Suprapubic skin (tissue), 4 donors: ENCODE data around the gene CLDN20.

Experiments used
- POLR2A ChIP-seq, 2 donors: fragments of 450-650 bp; IDR thresholded peaks; one replicate each; pipeline ENCODE4 v1.6.1; 2017; ENCODE audit warnings: antibody characterized with exemption in 2 of 2, mild to moderate bottlenecking in 2 of 2, moderate library complexity in 2 of 2
- POLR2AphosphoS5 ChIP-seq, 3 donors: sonication (generic); formaldehyde crosslinking; IDR thresholded peaks; one replicate each; pipeline ENCODE4 v1.6.1; 2017; ENCODE audit warnings: antibody characterized with exemption in 3 of 3
- TF ChIP-seq, protein P1 (sequence below), 2 donors: fragments of 200-600 bp in 1 of 2; fragments of 450-650 bp in 1 of 2; sonication (generic) in 1 of 2; IDR thresholded peaks; one replicate each; pipeline ENCODE4 v1.5.1; 2016 to 2019; ENCODE audit warnings: antibody characterized with exemption in 2 of 2, mild to moderate bottlenecking in 1 of 2, moderate library complexity in 1 of 2

DNA sequence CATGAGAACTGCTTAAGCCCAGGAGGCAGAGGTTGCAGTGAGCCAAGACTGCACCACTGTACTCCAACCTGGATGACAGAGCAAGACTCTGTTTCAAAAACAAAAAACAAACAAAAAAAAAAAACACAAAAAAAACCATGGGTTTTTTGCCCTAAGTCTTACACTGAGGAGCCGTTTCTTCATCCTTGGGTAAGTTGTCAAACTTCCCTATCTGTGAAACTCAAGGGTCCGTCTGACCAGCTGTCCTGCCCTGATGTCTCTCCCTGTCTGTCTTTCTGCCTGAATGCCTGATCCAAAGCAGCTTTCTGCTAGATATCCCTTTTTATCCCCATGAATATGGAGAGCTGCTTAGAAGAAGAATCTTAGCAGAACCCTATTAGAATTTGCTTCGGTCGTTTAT lies 41.3 kb upstream of the CLDN20 start:
- TF ChIP-seq, protein P1, sequence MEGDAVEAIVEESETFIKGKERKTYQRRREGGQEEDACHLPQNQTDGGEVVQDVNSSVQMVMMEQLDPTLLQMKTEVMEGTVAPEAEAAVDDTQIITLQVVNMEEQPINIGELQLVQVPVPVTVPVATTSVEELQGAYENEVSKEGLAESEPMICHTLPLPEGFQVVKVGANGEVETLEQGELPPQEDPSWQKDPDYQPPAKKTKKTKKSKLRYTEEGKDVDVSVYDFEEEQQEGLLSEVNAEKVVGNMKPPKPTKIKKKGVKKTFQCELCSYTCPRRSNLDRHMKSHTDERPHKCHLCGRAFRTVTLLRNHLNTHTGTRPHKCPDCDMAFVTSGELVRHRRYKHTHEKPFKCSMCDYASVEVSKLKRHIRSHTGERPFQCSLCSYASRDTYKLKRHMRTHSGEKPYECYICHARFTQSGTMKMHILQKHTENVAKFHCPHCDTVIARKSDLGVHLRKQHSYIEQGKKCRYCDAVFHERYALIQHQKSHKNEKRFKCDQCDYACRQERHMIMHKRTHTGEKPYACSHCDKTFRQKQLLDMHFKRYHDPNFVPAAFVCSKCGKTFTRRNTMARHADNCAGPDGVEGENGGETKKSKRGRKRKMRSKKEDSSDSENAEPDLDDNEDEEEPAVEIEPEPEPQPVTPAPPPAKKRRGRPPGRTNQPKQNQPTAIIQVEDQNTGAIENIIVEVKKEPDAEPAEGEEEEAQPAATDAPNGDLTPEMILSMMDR (IDR thresholded peaks at IDR 0.05), result no peak
- TF ChIP-seq POLR2AphosphoS5 (IDR thresholded peaks at IDR 0.05) (no peak), POLR2A (IDR thresholded peaks at IDR 0.05) (no peak)
